ENCODE measurements around the gene MALAT1.

- TF ChIP-seq CTCF (IDR thresholded peaks at IDR 0.05) (peak in 2 of 4 experiments; percentile 37 to 48), POLR2AphosphoS5 (IDR thresholded peaks at IDR 0.05) (no peak), POLR2A (IDR thresholded peaks at IDR 0.05) (no peak)
Measured at GRCh38 chr11:65551572-65552387, 52.9 kb downstream of the MALAT1 start.
